GM12875 (cell line): Measurements from ENCODE around the gene PAPSS1.

Experiments used
- H3K4me3 ChIP-seq: one replicate; pipeline ENCODE4 v1.5.1; 2011; ENCODE audit warnings: low read depth, low read length, control low read depth
- TF ChIP-seq, protein P1 (sequence below): IDR thresholded peaks from 2 replicates; pipeline ENCODE4 v1.5.1; 2011; ENCODE audit warnings: low read depth, mild to moderate bottlenecking, control low read depth, inconsistent platforms, low read length, moderate library complexity, borderline replicate concordance; ENCODE audit not compliant: insufficient read depth

PAPSS1 gene

DNA sequence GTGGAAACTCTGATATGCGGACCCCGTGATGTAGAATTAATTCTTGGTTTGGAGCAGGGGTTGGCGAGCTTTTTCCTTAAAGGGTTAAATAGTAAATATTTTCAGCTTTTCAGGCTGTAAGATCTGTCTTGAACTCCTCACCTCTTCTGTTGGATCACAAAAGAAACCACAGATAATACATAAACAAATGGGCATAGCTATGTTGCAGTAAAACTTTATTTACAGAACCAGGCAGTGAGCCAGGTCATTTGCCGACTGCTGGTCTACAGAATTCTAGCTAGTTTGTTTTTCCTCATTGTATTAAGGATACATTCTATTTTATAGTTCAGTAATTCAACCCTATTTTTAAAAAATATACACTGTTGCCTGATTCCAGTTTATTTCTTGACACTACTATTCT lies 116.6 kb downstream of the PAPSS1 start:
- H3K4me3 ChIP-seq: no peak overlapping the region
- TF ChIP-seq, protein P1, sequence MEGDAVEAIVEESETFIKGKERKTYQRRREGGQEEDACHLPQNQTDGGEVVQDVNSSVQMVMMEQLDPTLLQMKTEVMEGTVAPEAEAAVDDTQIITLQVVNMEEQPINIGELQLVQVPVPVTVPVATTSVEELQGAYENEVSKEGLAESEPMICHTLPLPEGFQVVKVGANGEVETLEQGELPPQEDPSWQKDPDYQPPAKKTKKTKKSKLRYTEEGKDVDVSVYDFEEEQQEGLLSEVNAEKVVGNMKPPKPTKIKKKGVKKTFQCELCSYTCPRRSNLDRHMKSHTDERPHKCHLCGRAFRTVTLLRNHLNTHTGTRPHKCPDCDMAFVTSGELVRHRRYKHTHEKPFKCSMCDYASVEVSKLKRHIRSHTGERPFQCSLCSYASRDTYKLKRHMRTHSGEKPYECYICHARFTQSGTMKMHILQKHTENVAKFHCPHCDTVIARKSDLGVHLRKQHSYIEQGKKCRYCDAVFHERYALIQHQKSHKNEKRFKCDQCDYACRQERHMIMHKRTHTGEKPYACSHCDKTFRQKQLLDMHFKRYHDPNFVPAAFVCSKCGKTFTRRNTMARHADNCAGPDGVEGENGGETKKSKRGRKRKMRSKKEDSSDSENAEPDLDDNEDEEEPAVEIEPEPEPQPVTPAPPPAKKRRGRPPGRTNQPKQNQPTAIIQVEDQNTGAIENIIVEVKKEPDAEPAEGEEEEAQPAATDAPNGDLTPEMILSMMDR: no peak

DNA sequence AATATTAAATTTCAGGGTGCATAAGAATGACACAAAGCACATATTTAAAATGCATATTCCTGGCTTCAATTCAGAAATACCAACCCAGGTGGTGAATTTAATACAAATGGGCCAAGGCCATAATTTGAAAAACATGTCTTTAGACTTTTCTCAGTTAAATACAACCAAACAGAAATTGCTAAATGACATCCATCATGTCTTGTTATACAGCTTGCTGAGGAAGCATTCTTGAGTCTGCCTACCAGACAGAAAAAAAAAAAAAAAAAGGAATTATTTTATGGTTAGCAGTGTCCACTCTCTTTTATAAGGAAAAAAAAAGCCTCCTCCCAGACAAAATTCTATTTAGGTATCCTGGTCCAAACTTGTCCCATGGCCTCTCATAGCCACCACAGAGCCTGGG lies 119.1 kb downstream of the PAPSS1 start:
- TF ChIP-seq, protein P1: no peak
- no peak overlapping the region for H3K4me3 ChIP-seq

DNA sequence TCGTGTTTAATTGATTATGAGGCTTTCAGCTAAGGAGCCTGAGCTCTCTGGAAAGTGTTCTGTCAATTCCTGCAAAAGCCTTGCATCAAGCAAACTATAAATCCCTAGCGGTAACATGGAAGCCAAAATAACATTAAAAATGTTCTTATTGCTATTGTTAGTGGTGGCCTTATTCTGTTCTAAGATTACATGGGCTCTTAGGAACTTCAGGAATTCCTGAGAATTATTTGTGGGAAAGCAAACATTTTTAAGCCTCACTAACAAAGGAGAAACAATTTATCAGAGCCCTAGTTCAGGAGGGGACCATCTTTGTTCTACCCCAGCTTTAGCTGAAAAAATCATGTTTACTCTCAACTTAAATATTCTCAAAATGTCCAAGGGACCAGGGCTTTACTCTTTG lies 119.6 kb downstream of the PAPSS1 start:
- TF ChIP-seq, protein P1: no peak
- H3K4me3 ChIP-seq: no peak overlapping the region

DNA sequence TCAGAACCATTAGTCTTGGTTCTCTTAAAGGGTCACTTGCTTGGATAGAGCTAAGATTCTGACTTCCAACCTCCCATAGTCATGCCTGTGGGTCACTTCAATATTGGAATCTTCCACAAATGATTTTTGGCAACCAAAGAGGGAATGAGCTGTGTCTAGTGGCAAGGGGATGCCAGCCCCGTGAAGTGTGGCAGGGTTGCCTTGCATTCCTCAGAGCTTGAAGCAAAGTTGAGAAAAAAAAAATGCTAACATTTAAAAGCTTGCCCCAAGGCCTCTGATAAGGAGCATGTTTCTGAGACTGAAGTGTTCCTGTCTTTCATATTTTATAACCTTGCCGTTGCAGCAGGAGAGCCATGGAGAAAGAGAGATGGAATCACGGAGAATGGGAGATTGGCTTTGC lies 120.2 kb downstream of the PAPSS1 start:
- H3K4me3 ChIP-seq: no peak overlapping the region
- TF ChIP-seq, protein P1: no peak

DNA sequence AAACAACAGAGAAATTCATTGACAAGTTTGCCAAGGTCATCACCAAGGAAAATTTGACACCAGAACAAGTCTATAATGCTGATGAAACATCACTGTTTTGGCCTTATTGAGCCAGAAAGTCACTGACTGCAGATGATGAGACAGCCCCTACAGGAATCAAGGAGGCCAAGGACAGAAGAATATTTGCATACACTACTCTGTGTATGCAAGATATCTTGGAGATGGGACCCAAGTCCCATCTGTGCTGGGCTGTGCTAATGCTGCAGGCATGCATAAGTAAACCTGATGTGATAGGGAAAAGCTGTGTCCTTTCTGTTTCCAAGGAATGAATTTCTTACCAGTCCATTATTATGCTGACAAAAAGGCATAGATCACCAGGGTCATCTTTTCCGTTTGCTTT lies 126.8 kb downstream of the PAPSS1 start:
- H3K4me3 ChIP-seq: no peak overlapping the region
- TF ChIP-seq, protein P1: no peak

DNA sequence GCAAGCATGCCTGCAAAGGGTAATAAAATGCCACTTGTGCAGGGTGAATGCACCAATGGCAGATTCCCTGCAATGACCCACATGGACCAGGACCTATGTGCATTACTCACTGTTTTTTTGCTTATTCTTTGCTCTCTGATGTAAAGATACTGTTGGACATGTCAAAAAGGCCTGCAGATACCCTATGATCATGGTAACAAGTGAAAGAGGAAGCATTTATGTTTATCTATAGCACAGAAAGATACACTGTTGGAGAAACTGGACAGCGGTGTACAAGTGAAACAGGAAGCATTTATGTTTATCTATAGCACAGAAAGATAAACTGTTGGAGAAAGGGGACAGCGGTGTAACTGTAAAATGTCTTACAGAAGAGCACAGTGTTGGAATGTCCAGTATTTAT lies 127.5 kb downstream of the PAPSS1 start:
- H3K4me3 ChIP-seq: no peak overlapping the region
- TF ChIP-seq, protein P1: no peak

DNA sequence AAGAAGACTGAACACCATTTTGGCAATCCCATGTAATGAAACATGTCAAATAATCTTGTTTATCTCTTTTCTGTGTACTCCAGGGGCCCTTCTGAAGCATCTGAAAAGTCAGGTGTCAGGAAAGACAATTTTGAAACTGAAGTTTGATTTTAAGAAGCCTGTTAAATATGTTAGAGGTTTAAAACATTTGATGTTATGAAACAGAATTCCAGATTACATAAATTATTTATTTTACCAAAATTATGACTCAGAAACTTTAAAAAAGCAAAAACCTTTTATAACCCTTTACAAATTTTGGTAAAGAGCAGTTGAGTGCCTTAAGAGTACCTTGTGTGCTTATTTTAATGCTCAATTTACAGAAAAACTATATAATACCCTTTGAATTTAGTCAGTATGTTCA lies 130.8 kb downstream of the PAPSS1 start:
- TF ChIP-seq, protein P1: no peak
- H3K4me3 ChIP-seq: no peak overlapping the region
